NCI-H1417 treated with DMSO at 0.1 percent for 48 hours (cell line): ENCODE results near the gene PPP1R37.
A peak's percentile ranks its signal among the peaks of the same experiment; 100 is the strongest.

Source experiments
- DNase-seq: peaks from one replicate; lab custom pipeline; 2025; lab: John Stamatoyannopoulos, UW

PPP1R37 gene

DNA sequence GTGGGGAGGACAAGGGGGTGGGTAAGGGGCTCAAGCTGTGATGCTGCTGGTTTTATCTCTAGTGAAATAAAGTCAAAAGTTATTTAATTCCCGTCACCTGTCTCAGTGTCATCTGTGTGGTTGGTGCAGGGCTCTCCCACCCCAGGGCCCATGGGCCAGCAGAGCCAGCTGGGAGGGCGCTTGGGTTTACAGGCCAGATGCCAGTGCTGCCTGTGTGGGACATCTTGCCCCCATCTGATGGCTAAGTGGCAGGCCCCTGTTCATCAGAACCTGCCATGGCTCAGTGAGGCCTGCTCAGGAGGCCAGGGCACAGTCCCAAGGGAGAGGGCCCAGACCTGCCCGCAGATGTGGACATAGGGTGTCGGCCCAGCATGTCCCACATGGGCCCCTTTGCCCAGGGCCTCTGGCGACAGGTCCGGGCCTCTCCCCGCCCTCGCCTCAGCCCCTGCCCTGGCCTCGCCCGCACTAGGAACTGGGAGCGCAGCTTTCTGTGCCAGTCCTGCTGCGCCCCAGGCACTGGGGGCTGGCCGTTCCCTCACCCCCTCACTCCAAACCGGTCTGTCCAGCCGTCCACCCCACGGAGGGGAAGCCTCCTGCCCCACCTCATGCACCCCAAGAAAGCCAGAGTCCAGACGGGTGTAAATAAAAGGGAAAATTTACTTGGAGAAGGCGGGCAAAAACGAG lies 22.0 kb upstream of the PPP1R37 start:
- DNase-seq = no peak

DNA sequence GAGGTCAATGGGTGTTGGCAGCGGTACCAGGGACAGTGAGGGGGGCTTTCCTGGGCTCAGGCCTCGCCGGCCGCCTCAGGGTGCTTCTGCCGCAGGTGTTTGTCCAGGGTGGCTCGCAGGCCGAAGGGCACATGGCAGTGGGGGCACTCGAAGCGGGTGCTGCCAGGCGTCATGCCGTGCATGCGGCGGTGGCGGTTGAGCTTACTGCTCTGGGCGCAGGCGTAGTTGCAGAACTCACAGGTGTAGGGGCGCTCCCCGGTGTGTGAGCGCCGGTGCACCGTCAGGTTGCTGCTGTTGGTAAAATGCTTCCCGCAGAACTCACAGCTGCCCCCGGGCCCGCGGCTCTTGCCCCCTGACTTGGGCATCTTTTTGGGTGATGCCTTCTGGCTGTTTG lies 21.4 kb upstream of the PPP1R37 start:
- no peak for DNase-seq

DNA sequence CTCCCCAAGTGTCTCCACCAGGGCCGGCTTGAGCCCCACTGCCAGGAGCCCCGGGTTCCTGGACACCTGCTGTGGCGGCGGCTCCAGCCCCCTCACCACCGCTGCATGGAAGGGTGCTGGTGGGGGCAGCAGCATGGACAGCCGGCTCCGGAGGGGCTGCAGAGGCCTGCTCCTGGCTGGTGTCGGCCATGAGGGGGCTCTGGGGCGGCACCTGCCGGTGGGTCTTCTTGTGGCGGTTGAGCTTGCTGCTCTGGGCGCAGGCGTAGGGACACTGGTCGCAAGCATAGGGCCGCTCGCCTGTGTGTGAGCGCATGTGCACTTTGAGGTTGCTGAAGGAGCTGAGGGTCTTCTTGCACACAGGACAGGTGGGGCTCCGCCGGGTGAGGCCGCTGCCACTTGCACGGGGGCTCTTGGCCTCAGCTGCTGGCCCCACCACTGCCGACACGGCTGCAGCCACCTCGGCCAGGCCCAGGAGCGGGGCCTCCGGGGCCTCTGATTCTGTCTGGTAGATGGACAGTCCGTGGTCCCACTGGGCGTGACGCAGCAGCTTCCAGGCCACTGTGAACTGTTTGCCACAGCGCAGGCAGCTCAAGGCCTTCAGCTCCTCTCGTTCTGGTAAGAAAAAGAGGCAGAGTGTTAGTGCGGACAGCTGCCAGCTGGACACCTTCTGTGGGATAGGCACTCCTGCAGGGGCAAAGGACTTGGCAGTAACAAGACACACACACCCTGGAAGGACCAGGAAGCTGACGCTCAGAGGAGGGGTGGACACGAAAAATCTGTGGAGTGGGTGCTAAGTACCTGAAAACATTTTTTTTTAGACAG lies 20.8 kb upstream of the PPP1R37 start:
- no peak for DNase-seq

DNA sequence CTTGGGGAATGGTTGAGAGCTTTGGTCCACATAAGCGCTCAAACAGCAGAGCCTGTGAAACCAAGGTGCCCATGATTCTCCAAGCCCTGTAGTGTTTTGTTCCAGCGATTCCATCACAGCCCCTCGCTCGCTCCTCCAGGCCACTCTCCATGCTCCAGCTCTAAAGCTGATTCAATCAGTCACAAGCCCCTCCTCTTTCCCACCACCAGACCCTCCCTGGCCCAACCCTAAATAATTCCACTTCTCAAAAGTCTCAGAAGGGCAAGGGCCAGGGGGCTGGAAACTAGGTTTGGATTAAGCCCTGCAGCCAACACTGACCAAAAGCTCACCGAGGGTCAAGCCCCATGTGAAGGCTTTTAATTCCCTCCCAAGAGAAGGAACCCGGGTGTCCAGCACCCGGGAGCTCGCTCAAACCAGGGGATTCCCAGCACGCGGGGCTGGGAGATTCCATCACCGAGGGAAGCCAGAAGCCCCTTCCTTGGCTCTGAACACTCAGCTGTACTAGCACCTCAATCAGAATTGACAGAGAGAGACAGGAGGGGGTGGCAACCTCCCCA lies 18.2 kb upstream of the PPP1R37 start:
- no peak for DNase-seq

DNA sequence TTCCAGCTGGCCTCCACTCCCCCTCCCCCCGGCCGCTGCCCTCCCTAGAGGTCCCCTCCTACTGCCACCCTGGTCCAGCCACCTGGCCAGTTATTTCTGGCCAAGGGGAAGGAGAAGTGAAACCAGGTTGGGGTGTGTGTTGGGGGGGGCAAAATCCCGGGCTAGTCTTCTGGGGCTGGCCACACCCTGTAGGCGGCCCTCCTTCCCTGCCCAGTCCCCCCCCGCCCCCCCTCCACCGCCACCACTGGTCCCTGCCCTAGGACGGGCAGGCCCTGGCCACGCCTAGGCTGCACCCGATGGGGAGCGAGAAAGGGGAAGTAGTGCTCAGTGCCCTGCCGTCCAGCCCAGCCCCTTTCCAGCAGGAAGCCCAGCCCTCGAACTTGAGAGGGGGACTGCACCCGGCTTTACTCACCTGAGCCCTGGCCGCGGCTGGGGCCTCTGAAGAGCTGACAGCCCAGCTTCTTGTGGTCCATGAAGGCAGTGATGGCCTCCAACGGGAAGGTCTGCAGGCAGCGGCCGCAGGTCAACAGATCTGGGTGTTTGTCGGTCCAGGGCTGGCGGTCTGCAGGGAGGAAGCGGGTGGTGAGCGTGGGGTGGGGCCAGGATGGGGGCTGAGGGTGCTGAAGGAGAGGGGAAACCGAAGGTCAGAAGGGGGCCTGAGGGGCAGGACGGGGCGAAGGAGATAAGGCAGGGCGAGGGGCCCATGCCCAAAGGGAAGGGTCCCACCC lies 17.5 kb upstream of the PPP1R37 start:
- DNase-seq = no peak

DNA sequence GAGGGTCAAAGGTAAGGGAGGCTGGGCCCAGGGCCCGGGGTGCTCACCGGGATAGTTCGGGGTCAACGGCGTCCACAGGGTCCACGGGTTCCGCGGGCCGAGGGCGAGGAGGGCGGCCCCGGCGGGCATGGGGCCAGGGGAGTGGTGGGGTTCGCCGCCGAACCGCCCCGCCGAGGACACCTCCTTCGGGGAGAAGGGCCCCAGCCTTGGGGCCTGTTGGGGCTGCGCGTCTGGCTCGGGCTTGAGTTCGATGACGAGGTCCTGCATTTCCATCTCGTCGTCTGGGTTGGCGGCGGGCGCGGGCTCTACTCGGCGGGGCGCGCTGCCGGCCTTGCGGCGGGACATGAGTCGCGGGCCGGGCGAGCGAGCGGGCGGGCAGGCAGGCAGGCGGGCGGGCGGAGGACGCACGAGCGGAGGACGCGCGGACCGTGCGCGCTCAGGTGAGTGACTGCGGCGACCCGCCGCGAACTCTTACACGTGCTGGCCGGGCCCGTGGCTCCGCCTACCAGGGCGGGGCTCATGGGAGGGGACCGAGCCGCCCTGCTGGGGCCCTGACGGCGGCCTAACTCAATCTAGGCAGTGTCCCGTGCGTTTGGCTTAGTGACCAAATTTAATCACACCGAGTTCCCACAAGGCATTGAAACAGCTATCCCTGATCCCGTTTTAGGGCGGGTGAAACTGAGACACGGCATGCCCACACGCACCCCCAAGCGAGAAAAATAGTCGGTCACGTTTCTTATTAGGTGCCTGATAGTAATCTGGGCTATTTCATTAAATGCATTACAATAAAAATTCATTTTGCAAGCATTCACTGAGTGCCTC lies 16.7 kb upstream of the PPP1R37 start, which contains the start of gene ZNF296:
ZNF296 (minus strand) TSS at position 450 of the 822 bp plus-strand sequence; CDS start at position 345, 105 bp downstream.
- no peak for DNase-seq

DNA sequence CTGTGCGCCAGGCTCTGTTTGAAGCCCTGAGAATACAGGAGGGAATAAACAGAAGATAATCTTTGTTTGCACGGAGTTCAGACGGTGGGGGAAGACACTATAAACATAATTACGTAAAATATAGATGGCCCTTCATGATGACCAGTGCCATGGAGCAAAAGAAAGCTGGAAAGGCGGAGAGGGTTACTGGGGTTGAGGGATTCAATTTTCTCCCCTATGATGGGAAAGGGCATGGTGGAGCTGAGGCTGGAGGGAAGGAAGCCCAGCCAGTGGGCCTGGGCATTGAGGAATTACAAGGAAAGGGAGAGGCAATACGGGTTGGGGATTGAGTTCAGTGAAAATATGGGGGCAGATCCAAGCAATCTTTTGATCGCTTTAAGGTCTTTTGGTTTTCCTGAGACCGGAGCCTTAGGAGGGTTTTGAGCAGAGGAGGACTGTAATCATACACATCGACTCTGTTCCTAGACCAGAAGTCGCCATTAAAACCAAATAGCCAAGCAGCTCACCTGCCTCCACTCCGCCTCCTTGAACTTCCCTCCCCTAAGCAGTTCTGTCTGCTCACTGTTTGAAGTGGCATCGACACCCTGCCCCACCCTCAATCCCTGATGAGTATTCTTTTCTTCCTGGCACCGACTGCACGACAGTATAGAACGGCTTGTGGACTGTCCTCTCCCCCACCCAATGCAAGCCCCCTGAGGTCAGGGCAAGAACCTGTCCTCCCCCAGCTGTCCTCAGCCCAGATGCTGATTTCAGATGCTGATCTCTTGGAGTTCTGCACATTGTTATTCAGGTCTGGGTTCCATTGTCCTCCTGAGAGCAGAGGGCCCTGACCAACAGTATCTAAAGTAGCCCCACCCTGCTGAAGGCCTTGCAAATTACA lies 15.9 kb upstream of the PPP1R37 start:
- no peak for DNase-seq

DNA sequence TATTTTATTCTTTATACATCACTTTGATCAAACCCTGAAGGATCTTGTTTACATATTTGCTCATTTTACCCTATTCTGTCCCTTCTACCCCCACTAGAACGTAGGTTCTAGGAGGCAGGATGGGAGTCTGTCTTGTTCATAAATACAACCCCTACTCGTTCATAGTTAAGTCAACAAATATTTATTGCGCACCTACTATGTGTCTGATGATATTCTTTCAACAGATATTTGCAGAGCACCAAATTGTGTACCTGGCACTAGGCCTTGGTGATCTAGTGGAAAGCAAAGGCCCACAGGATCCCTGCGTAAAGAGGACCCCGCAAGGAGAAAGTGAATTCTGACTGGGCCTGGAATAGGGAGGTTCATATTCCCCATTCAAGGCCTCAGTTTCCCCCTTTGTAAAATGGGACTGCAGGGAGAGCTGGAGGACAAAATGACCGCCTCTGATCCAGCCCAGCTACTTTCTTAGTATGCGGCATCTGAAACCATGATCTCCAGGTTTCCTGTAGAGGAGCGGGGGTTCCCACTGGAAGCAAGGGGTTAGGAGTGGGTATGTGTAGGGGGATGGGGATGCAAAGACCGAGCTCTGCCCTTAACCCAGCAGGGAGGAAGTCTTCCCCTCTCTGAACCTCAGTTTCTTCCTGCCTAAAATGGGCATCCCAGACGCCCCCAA lies 14.5 kb upstream of the PPP1R37 start:
- DNase-seq = no peak

DNA sequence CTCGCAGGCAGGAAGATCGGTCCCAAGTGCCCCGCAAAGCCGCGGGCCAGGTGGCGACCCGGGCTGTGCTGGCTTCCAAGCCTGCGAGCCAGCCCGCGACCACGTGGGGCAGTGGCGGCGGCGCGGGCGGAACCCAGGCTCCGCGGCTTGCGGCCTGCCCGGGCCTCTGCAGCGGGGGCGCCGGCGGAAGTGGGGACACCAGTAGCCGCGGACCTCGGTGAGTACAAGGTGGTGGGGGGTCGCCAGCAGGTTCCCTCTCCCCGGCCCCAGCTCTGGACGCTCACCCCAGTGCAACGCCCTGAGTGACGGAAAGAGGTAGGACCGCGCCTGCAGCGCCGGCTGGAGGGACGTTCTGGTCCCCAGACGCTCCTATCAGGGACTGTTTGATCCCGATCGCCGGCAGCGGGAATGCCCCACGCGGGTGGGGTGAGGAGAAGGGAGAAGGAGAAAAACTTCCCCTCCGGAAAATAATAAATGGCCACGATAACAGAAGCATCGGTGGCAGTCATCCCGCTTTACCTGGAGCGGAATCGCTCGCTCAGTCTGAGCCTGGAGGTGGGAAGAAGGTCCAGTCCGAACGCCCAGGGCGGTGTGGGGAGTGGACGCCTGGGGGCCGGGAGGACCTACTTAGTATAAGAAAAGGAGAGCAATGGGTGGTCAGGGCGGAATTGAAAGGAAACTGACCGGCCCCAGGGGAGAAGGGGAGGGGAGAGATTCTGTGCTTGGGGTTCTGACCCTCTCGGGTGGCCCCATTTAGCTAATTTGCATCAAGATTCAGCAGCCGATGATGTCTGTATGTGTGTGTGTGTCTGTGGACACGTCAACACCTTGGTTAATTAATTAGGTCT lies 13.7 kb upstream of the PPP1R37 start, which contains the start of gene GEMIN7:
GEMIN7 (plus strand) TSS at position 198 of the 848 bp plus-strand sequence. CDS start 10,855 bp downstream, outside the sequence.
- DNase-seq = no peak

DNA sequence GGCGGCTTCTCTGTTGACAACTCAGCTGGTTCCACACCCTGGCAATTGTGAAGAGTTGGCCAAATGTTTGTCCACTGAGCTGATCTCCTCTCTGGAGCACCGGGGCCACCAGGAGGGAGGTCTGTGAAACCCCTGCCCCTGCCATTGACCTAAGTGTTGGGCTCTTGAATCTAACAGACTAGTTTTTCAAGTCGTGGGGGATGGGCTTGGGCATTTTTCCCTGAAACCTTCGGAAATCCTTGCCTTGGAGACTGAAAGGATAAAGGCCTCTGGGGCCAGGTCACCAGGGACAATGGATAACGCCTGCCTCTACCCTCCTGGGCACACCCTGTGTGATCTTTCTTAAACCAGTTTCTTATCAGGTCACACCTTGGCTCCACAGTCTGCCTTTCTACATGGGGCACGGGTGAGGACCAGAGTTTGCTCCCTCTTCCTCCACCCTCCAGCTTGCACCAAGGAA lies 13.0 kb upstream of the PPP1R37 start:
- DNase-seq = no peak

DNA sequence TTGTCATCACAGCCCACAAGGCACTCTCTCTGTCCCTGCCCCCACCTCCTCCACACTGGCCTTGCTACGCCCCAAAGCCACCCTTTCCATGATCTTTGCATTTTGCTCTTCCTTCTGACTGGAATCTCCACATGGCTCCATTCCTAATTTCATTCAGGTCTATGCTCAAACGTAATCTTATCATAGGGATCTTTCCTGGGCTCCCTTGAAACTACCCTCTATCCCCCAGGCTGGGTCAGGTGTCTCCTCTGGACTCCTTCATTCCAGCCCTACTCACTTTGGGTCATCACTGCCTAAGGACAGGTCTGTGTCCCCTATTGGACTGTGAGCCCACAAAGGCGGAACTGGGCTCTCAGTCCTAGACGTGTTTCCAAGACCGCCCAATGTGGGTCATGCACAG lies 10.8 kb upstream of the PPP1R37 start:
- no peak for DNase-seq

DNA sequence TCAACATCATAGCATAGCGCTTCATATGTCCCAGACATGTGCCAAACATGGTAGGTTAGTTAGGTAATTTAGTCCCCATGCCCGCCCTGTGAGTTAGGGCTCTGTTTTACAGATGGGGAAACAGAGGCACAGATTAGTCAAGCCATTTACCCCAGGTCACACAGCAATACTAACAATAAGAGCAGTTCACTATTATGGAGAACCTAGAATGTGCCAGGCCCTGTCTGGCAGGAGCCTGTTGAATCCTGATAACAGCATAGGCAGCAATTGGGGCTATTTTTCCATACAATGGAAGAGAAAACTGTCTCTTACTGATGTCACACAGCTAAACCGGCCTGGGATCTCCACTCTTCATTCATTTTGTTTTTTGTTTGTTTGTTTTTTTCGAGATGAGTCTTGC lies 6.5 kb upstream of the PPP1R37 start:
- DNase-seq = no peak

DNA sequence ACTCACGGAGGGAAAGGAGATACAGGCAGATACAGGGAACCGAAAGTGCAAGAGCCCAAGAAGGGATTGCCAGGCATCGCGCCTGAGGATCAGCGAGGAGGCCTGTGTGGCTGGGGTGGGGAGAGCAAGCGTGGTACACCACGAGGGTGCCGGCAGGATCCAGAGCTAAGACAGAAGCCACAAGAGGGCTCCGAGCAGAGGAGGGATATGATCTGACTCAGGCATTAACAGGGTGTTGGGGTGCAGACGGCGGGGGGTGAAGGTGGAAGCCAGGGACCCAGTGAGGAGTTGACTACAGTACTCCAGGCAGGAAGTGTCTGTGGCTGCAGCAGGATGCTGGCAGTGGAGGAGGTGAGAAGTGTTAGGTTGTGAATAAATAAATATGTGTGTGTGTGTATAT lies 5.4 kb upstream of the PPP1R37 start:
- DNase-seq = no peak

DNA sequence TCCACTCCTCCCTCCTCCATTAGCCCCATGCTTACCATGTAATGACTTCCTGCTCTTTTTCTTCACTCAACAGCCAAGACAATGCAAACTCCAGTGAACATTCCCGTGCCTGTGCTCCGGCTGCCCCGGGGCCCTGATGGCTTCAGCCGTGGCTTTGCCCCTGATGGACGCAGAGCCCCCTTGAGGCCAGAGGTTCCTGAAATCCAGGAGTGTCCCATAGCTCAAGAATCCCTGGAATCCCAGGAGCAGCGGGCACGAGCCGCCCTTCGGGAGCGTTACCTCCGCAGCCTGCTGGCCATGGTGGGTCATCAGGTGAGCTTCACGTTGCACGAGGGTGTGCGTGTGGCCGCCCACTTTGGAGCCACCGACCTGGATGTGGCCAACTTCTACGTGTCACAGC lies 2.9 kb upstream of the PPP1R37 start:
- no peak for DNase-seq

DNA sequence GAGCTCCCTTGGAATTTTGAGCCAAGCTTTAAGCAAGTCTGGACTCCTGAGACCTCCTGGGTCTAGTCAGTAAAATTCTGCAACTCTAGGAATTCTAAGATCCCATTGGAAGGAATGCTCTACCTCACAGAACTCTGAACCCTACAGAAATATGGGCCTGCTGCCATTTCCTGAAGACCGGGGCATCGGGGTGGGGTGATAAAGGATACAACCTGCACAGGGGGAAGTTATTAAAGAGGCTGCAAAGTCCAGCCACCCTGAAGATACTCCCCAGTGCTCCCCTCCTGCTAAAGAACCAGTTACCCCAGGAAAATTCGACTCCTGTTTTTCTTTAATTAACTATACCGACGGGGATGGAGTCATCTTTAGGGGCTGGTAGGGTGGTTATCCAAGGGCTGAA lies 2.4 kb upstream of the PPP1R37 start:
- no peak for DNase-seq

DNA sequence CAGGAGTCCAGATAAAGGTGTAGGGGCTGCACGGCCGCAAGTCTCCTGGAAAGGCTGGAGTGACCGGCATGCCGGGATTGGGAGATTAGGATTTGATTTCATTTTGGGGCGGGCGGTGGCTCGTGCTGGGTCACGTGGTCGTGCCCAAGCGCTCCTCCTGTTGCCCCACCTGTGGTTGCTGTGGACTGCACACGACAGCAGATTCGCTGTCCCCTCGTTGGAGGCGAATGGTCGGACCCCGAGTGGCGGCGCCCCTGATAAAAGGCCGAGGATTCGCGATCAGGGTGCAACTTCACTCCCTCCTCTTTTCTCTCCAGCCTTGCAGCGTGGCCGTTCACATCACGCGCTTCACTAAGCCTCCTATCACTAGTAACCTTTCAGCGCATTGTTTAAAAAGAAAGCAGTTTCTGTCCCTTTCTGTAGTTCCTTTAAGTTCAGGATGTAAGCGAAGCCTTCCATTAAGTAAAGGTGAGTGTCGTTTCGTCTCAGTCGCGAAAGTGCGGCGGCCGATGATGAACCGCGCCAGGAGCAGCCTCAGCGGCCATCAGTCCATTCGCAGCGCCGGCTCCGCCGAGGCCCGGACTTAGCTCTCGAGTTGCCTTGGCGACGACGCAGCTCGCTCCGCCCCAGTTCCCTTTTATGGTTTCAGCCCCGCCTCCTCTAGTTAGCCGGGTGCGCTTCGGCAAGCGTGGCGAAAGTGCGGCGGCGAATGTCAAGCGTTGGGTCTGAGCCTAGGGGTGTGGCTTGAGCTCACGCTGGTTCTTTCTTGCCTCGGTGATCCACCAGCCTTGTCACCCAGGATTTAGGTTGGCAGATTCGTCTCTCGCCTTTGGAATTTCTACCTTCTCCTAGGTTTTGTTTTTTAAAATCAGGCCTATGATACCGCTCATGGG lies 1.7 kb upstream of the PPP1R37 start:
- peak; percentile 94 for DNase-seq

DNA sequence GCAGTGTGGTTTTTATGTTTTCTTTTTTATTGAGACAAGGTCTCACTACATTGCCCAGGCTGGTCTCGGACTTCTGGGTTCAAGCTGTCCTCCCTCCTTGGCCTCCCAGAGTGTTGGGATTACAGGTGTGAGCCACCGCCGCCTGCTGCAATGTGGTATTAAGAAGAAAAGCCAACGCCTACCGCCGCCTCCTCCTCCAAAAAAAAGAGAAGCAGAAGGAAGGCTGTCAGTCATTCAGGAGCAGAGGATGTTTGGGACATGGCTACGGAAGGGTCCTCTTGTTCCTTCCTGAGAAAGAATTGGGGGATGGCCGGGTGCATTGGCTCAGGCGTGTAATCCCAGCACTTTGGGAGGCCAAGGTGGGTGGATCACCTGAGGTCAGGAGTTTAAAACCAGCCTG lies 1.2 kb downstream of the PPP1R37 start:
- no peak for DNase-seq

DNA sequence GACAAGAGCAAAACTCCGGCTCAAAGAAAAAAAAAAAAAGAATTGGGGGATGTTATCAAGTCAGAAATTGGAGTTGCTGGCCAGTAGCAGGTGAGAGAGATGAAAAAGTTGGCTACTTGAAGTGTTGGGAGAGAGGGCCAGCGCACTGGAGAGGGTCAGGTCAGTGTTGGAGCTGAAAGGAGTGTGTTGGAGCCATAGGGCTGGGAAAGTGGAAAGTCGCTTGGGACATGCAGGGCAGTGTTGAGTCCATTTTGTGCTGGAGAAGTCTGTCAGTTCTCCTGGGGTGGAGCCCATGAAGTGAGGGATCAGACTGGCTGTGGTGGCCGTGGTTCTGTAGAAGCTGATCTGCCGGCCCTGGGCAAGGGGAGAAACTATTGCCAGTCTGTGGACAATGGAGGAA lies 1.7 kb downstream of the PPP1R37 start:
- no peak for DNase-seq
